Thyroid gland (tissue), 4 donors: ENCODE results near the gene HSF5.

Source experiments
- CTCF ChIP-seq, 6 experiments: fragments of 200-600 bp in 3 of 6; fragments of 450-650 bp in 3 of 6; sonication (generic) in 3 of 6; IDR thresholded peaks; one replicate each; pipeline ENCODE4 v1.5.1; 2016 to 2019; ENCODE audit warnings: antibody characterized with exemption in 6 of 6, mild to moderate bottlenecking in 2 of 6, inconsistent platforms in 1 of 6, moderate library complexity in 1 of 6
- POLR2A ChIP-seq, 2 donors: fragments of 450-650 bp; IDR thresholded peaks; one replicate each; pipeline ENCODE4 v1.6.1; 2017; ENCODE audit warnings: antibody characterized with exemption in 2 of 2, mild to moderate bottlenecking in 2 of 2, moderate library complexity in 1 of 2

- TF ChIP-seq POLR2A (IDR thresholded peaks at IDR 0.05) (no peak), CTCF (IDR thresholded peaks at IDR 0.05) (no peak)
These were observed 11.4 kb downstream of the HSF5 start for GRCh38 chr17:58476812-58477211.
